GM23248 (cell line): ENCODE data around the gene NCAM2.

Experiments used
- EZH2 ChIP-seq: fragments of 200-600 bp; sonication (generic); IDR thresholded peaks from 2 replicates; pipeline ENCODE4 v1.6.1; 2018; ENCODE audit warnings: antibody characterized with exemption, mild to moderate bottlenecking; ENCODE audit not compliant: insufficient read depth, poor library complexity, severe bottlenecking
- EZH2phosphoT487 ChIP-seq: fragments of 200-600 bp; sonication (generic); IDR thresholded peaks from 2 replicates; pipeline ENCODE4 v1.6.1; 2018; ENCODE audit warnings: antibody characterized with exemption, moderate library complexity, mild to moderate bottlenecking, low read depth; ENCODE audit not compliant: insufficient read depth

DNA sequence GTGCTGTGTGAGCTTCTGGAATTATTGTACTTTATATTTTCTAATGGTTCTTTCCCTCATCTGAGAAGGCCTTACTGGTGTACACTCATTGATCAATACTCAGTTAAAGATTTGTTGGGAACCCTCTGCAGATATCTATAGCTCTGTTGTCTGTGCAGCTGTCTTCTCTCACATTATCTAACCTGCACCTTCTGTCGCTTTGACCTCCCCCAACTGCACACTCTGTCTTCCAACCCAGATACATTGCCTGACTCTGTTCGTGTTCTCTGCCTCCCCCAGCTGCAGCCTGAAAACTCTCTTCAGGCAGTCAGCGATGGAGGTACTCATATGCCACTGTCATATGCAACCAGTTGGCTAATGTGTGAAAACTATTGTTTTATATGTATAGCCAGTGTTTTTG lies 334.3 kb downstream of the NCAM2 start:
- TF ChIP-seq EZH2phosphoT487 (no peak), EZH2 (no peak)
